Pancreas (tissue), 10 donors: ENCODE results near the gene ARHGEF17. TPM values are rescaled to one million over a fixed set of nuclear protein-coding genes. Genes with fewer than 3 reads are reported as not detected.

ENCODE experiments used
- ATAC-seq, 4 donors: fragments of 200-7000 bp; cut with Tn5 transposase; one replicate each; pipeline versions ENCODE4 v1.8.0 to v1.9.1; 2020; ENCODE audit warnings: mild to moderate bottlenecking in 4 of 4, moderate library complexity in 4 of 4
- DNase-seq, 6 donors: peaks; one replicate each; pipeline ENCODE4 v3.0.0-alpha.2; 2020
- FAIRE-seq: peaks from 2 replicates; lab custom pipeline; 2012; peaks lifted over from hg19 to GRCh38; lab: Jason Lieb, UNC
- H3K27ac ChIP-seq, 4 donors: fragments of 200-600 bp; sonication (generic); 1 replicate in 3 of 4; 2 replicates in 1 of 4; pipeline versions ENCODE4 v1.5.0 to v1.8.0; 2020
- H3K27me3 ChIP-seq, 4 donors: fragments of 200-600 bp; one replicate each; pipeline ENCODE4 v1.8.0; 2021
- H3K36me3 ChIP-seq, 3 donors: fragments of 200-600 bp; sonication (generic) in 1 of 3; one replicate each; pipeline versions ENCODE4 v1.5.0 to v1.8.0; 2020 to 2021
- H3K4me1 ChIP-seq, 3 donors: fragments of 200-600 bp; one replicate each; pipeline ENCODE4 v1.8.0; 2021
- H3K4me3 ChIP-seq, 4 donors: fragments of 200-600 bp; sonication (generic) in 2 of 4; one replicate each; pipeline versions ENCODE4 v1.5.0 to v1.8.0; 2020 to 2021
- H3K9me3 ChIP-seq, 4 donors: fragments of 200-600 bp; one replicate each; pipeline ENCODE4 v1.8.0; 2021
- WGBS, 2 donors: extraction: QIAGEN DNeasy Blood & Tissue Kit; methylation state at CpG; one replicate each; pipeline ENCODE4 v1.1.7; 2013; 5-methylcytosine and 5-hydroxymethylcytosine counted together
- intact Hi-C, 3 donors: fragments of 100-400 bp; cut with DNase I; formaldehyde crosslinking; loops; one replicate each; pipeline versions ENCODE4 v1.11.1 to v1.14.2; 2022
- polyA plus RNA-seq, 2 donors: library from polyadenylated mRNA; stranded (reverse); fragments of 200-250 nt; gene quantifications; one replicate each; pipeline ENCODE4 v1.2.3, GENCODE V29; 2013
- total RNA-seq, 6 donors: library from RNA; stranded (reverse); fragmentation: NEBNext Ultra II Directional in 4 of 6; extraction: Animal tissue kit (Norgen Biotek cat#: 25700) in 4 of 6; gene quantifications; one replicate each; pipeline versions ENCODE4 v1.2.1 to v1.2.4, GENCODE V29; 2021 to 2023
- TF ChIP-seq, protein P1 (sequence below), 4 donors: fragments of 200-600 bp; sonication (generic) in 3 of 4; IDR thresholded peaks; one replicate each; pipeline versions ENCODE4 v1.5.0 to v1.8.0; 2021; ENCODE audit warnings: antibody characterized with exemption in 4 of 4
- donor health status: healthy with polysubstance abuse.
- donor health status: DM: no; HTN: no; CAD: no; lungs with moderate emphysema.
- donor health status: DM: no; HTN: no; CAD: no.
- donor health status: control.
- donor health status: control.
- donor health status: Bipolar disorder and iron deficiency.
- donor health status: DM: yes; HTN: yes; CAD: no.
- donor health status: DM: no; HTN: no; CAD: no.
- donor health status: DM: no; HTN: no; CAD: no.
- donor health status: DM: yes; HTN: yes; CAD: no.

Gene ARHGEF17
- total and polyA plus RNA-seq, 8 donors: 7.0 to 24.0 (median 10.4) TPM

- TF ChIP-seq, protein P1, sequence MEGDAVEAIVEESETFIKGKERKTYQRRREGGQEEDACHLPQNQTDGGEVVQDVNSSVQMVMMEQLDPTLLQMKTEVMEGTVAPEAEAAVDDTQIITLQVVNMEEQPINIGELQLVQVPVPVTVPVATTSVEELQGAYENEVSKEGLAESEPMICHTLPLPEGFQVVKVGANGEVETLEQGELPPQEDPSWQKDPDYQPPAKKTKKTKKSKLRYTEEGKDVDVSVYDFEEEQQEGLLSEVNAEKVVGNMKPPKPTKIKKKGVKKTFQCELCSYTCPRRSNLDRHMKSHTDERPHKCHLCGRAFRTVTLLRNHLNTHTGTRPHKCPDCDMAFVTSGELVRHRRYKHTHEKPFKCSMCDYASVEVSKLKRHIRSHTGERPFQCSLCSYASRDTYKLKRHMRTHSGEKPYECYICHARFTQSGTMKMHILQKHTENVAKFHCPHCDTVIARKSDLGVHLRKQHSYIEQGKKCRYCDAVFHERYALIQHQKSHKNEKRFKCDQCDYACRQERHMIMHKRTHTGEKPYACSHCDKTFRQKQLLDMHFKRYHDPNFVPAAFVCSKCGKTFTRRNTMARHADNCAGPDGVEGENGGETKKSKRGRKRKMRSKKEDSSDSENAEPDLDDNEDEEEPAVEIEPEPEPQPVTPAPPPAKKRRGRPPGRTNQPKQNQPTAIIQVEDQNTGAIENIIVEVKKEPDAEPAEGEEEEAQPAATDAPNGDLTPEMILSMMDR (IDR thresholded peaks at IDR 0.05): no peak
- 84 to 89% methylated on average over 19 of the region's 19 CpGs for WGBS, 2 donors
- H3K4me3 ChIP-seq: no peak overlapping the region
- H3K4me1 ChIP-seq: no peaks in the 10 kb centered on the region
- no peak overlapping the region for H3K27ac ChIP-seq
- H3K36me3 ChIP-seq: peaks cover 0 to 9% (median 2%) of the 10 kb centered on the region in 3 donors
- no peak for FAIRE-seq
- peak in 3 of 4 donors; percentile 14 to 38 (median 17) for ATAC-seq
- no peaks in the 10 kb centered on the region for H3K9me3 ChIP-seq
- peak in 1 of 6 donors; percentile 49 for DNase-seq
- no peaks in the 10 kb centered on the region for H3K27me3 ChIP-seq
- intact Hi-C loops: loop anchor here in 1 of 3 donors (5.0 kb wide), 1 partner anchor 32 kb away; no protein-coding TSS in a partner anchor
Measured at GRCh38 chr11:73359930-73360742, 52.1 kb downstream of the ARHGEF17 start.

DNA sequence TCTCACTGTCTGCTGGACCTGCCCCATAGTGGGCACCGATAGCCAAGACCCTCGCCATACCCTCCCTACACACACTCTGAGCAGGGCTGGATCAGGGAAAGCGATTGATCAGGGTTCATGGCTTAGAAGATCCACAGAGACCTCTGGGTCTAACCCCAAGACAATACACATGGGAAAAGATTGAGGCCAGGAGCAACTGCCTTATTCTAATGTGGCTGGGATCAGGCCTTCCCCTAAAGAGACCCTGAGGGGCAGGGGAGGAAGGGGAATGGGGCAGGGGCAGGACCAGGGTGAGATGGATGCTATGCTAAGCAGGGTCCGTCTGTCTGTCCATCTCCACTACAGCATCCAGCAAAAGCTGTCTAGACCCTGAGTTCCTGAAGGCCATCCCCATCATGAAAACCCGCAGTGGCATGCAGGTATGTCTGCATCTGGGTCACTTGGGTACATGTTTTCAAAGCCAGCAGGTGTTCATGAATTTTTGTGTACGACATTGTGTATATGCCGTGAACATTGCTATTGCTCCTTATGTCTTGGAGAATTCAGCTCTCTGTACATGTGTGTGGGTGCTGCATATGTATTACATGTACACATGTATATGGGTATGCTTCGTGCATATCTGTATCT is 52.8 kb downstream of the ARHGEF17 start:
- Histone ChIP-seq H3K36me3 (peaks cover 0 to 9% (median 2%) of the 10 kb centered on the region in 3 donors), H3K4me1 (no peaks in the 10 kb centered on the region), H3K9me3 (no peaks in the 10 kb centered on the region), H3K27me3 (no peaks in the 10 kb centered on the region), H3K27ac (no peak overlapping the region), H3K4me3 (no peak overlapping the region)
- TF ChIP-seq, protein P1 (IDR thresholded peaks at IDR 0.05): no peak
- ATAC-seq: no peak
- 85 to 94% methylated on average over 8 of the region's 8 CpGs for WGBS, 2 donors
- no peak for DNase-seq
- no peak for FAIRE-seq
- intact Hi-C loops: no loop called here

GRCh38 chr11:73361953-73362776 is 54.1 kb downstream of the ARHGEF17 start:
- no peak for FAIRE-seq
- Histone ChIP-seq H3K4me1 (no peaks in the 10 kb centered on the region), H3K36me3 (peaks cover 0 to 9% (median 2%) of the 10 kb centered on the region in 3 donors), H3K4me3 (no peak overlapping the region), H3K9me3 (no peaks in the 10 kb centered on the region), H3K27me3 (no peaks in the 10 kb centered on the region), H3K27ac (no peak overlapping the region)
- WGBS, 2 donors: 80% methylated on average over 66 to 70 of the region's 70 CpGs
- TF ChIP-seq, protein P1 (IDR thresholded peaks at IDR 0.05): no peak
- peak in 1 of 6 donors; percentile 60 for DNase-seq
- intact Hi-C loops: no loop called here
- no peak for ATAC-seq

DNA sequence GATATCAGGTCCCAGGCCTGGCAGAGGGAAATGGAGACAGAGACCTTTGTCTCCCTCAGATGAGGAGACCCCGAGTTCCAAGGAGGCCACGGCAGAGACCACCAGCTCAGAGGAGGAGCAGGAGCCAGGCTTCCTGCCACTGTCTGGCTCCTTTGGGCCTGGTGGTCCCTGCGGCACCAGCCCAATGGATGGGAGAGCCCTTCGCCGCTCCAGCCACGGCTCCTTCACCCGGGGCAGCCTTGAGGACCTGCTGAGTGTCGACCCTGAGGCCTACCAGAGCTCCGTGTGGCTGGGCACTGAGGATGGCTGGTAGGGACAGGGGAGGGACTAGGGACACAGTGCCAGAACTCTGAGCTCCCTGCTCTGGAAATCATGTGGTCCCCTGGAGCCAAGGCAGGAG is 55.1 kb downstream of the ARHGEF17 start:
- Histone ChIP-seq H3K36me3 (peaks cover 0 to 9% (median 2%) of the 10 kb centered on the region in 3 donors), H3K27me3 (no peaks in the 10 kb centered on the region), H3K27ac (no peak overlapping the region), H3K4me1 (no peaks in the 10 kb centered on the region), H3K4me3 (no peak overlapping the region), H3K9me3 (no peaks in the 10 kb centered on the region)
- WGBS, 2 donors: 91% methylated on average over 9 of the region's 9 CpGs
- intact Hi-C loops: no loop called here
- no peak for FAIRE-seq
- ATAC-seq: no peak
- peak in 2 of 6 donors; percentile 9 to 52 for DNase-seq
- TF ChIP-seq, protein P1 (IDR thresholded peaks at IDR 0.05): no peak
